HepG2 (cell line): Measurements from ENCODE around the gene CAP2. TPM values are rescaled to one million over a fixed set of nuclear protein-coding genes. Genes with fewer than 3 reads are reported as not detected.

Source experiments
- CREB1 ChIP-seq, 2 experiments: fragments of 450-650 bp in 1 of 2; IDR thresholded peaks; 2 replicates each; pipeline ENCODE4 v1.6.1; 2016 to 2017; ENCODE audit warnings: control low read depth in 1 of 2, mild to moderate bottlenecking in 1 of 2, missing compliant biosample characterization in 1 of 2, missing genetic modification characterization in 1 of 2
- MED13 ChIP-seq: sonication (generic); formaldehyde crosslinking; IDR thresholded peaks from 2 replicates; pipeline ENCODE4 v1.5.0; 2020; ENCODE audit warnings: missing genetic modification reagents
- RXRB ChIP-seq: IDR thresholded peaks from 2 replicates; pipeline ENCODE4 v1.6.1; 2016; ENCODE audit warnings: borderline replicate concordance, missing genetic modification reagents, missing compliant biosample characterization
- SMC3 ChIP-seq: IDR thresholded peaks from 2 replicates; pipeline ENCODE4 v1.6.1; 2011; ENCODE audit warnings: low read length, improper control_type of control experiment
- U2AF2 ChIP-seq: fragments of 200-400 bp; formaldehyde crosslinking; IDR thresholded peaks from 2 replicates; pipeline ENCODE4 v1.6.1; 2017; ENCODE audit warnings: low read depth, mild to moderate bottlenecking, low read length
- ZNF337 ChIP-seq: sonication (generic); formaldehyde crosslinking; IDR thresholded peaks from 2 replicates; pipeline ENCODE4 v1.5.1; 2020; ENCODE audit warnings: missing genetic modification reagents, low read depth, mild to moderate bottlenecking, borderline replicate concordance
- ZNF543 ChIP-seq: sonication (generic); formaldehyde crosslinking; IDR thresholded peaks from 2 replicates; pipeline ENCODE4 v1.4.0; 2020; ENCODE audit warnings: mild to moderate bottlenecking, missing genetic modification reagents
- ZNF556 ChIP-seq: sonication (generic); formaldehyde crosslinking; IDR thresholded peaks from 2 replicates; pipeline ENCODE4 v1.4.0; 2020; ENCODE audit warnings: mild to moderate bottlenecking, missing genetic modification reagents, borderline replicate concordance
- polyA plus RNA-seq, 8 experiments: library from polyadenylated mRNA; depleted of rRNA in 3 of 8; stranded (reverse) in 7 of 8; unstranded in 1 of 8; fragments of >200 nt; fragmentation: Illumina TruSeq in 4 of 8; extraction: Trizol in 4 of 8; gene quantifications; 2 replicates each; pipeline versions ENCODE4 v1.2.1 to v1.2.3, GENCODE V29; 2011 to 2016; ENCODE audit warnings: low read depth in 4 of 8, missing spikeins in 1 of 8, mixed read lengths in 1 of 8; ENCODE audit not compliant: insufficient read depth in 1 of 8
- total RNA-seq, 5 experiments: library from RNA; depleted of rRNA; stranded (reverse); fragments of >200 nt; fragmentation: Illumina TruSeq; extraction: Trizol; gene quantifications; 2 replicates each; pipeline ENCODE4 v1.2.3, GENCODE V29; 2016; ENCODE audit warnings: low read depth in 1 of 5
- TF ChIP-seq, protein P1 (sequence below): sonication (generic); formaldehyde crosslinking; IDR thresholded peaks from 2 replicates; pipeline ENCODE4 v1.4.0; 2020; ENCODE audit warnings: missing genetic modification reagents, borderline replicate concordance
- TF ChIP-seq, protein P2 (sequence below): sonication (generic); formaldehyde crosslinking; IDR thresholded peaks from 2 replicates; pipeline ENCODE4 v1.4.0; 2020; ENCODE audit warnings: missing genetic modification reagents, borderline replicate concordance
- TF ChIP-seq, protein P3 (sequence below): sonication (generic); formaldehyde crosslinking; IDR thresholded peaks from 2 replicates; pipeline ENCODE4 v1.5.0; 2020; ENCODE audit warnings: missing genetic modification reagents
- TF ChIP-seq, protein P4 (sequence below): IDR thresholded peaks from 2 replicates; pipeline ENCODE4 v1.6.1; 2016; ENCODE audit warnings: mild to moderate bottlenecking
- TF ChIP-seq, protein P5 (sequence below): sonication (generic); formaldehyde crosslinking; IDR thresholded peaks from 2 replicates; pipeline ENCODE4 v1.8.1; 2023; ENCODE audit warnings: mild to moderate bottlenecking, missing genetic modification reagents, borderline replicate concordance
- TF ChIP-seq, protein P6 (sequence below), 2 experiments: sonication (generic) in 1 of 2; formaldehyde crosslinking in 1 of 2; IDR thresholded peaks; 2 replicates each; pipeline versions ENCODE4 v1.4.0 to v1.6.1; 2018 to 2020; ENCODE audit warnings: missing genetic modification reagents in 2 of 2, borderline replicate concordance in 1 of 2, low read depth in 1 of 2, mild to moderate bottlenecking in 1 of 2, missing biosample characterization in 1 of 2

Gene CAP2
- total and polyA plus RNA-seq, 2 of the 13 experiments (the other 11 are each of a cell fraction or from before 2014, with no cell fraction given), result 7.9 to 53.1 TPM

DNA sequence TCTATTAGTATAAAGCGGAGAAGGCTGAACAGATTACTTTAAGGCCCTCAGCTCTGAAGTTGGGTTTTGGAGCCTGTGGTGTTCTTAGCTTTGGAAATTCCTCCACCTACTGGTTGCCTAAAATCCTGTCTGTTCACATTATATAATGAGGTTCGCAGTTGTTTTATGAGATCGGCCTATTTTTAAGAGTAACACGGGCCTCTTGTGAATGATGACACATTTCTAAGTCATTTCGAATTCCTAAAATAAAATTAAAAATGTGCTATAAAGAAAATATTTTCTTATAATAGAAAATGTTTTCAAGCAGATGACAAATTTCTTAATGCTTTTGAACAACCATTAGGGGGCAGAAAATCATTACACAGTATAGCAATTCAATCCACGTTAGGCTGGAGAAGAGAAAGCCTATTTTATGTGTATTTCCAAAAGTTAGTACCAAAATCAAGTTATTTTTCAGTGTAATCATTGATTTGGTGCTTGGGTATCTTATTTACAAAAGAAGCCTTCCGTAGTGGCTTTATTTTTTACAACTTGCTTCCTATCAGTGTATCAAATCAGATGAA lies 190.9 kb downstream of the CAP2 start (continued):
- TF ChIP-seq, protein P1, sequence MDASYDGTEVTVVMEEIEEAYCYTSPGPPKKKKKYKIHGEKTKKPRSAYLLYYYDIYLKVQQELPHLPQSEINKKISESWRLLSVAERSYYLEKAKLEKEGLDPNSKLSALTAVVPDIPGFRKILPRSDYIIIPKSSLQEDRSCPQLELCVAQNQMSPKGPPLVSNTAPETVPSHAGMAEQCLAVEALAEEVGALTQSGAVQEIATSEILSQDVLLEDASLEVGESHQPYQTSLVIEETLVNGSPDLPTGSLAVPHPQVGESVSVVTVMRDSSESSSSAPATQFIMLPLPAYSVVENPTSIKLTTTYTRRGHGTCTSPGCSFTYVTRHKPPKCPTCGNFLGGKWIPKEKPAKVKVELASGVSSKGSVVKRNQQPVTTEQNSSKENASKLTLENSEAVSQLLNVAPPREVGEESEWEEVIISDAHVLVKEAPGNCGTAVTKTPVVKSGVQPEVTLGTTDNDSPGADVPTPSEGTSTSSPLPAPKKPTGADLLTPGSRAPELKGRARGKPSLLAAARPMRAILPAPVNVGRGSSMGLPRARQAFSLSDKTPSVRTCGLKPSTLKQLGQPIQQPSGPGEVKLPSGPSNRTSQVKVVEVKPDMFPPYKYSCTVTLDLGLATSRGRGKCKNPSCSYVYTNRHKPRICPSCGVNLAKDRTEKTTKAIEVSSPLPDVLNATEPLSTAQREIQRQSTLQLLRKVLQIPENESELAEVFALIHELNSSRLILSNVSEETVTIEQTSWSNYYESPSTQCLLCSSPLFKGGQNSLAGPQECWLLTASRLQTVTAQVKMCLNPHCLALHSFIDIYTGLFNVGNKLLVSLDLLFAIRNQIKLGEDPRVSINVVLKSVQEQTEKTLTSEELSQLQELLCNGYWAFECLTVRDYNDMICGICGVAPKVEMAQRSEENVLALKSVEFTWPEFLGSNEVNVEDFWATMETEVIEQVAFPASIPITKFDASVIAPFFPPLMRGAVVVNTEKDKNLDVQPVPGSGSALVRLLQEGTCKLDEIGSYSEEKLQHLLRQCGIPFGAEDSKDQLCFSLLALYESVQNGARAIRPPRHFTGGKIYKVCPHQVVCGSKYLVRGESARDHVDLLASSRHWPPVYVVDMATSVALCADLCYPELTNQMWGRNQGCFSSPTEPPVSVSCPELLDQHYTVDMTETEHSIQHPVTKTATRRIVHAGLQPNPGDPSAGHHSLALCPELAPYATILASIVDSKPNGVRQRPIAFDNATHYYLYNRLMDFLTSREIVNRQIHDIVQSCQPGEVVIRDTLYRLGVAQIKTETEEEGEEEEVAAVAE (CRISPR knock-in tag), result no peak
- no peak for TF ChIP-seq ZNF543 (CRISPR knock-in tag)
- TF ChIP-seq, protein P2, sequence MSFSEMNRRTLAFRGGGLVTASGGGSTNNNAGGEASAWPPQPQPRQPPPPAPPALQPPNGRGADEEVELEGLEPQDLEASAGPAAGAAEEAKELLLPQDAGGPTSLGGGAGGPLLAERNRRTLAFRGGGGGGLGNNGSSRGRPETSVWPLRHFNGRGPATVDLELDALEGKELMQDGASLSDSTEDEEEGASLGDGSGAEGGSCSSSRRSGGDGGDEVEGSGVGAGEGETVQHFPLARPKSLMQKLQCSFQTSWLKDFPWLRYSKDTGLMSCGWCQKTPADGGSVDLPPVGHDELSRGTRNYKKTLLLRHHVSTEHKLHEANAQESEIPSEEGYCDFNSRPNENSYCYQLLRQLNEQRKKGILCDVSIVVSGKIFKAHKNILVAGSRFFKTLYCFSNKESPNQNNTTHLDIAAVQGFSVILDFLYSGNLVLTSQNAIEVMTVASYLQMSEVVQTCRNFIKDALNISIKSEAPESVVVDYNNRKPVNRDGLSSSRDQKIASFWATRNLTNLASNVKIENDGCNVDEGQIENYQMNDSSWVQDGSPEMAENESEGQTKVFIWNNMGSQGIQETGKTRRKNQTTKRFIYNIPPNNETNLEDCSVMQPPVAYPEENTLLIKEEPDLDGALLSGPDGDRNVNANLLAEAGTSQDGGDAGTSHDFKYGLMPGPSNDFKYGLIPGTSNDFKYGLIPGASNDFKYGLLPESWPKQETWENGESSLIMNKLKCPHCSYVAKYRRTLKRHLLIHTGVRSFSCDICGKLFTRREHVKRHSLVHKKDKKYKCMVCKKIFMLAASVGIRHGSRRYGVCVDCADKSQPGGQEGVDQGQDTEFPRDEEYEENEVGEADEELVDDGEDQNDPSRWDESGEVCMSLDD (CRISPR knock-in tag), result no peak
- TF ChIP-seq U2AF2, result no peak
- no peak for TF ChIP-seq MED13
- TF ChIP-seq, protein P3, sequence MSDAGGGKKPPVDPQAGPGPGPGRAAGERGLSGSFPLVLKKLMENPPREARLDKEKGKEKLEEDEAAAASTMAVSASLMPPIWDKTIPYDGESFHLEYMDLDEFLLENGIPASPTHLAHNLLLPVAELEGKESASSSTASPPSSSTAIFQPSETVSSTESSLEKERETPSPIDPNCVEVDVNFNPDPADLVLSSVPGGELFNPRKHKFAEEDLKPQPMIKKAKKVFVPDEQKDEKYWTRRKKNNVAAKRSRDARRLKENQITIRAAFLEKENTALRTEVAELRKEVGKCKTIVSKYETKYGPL (CRISPR knock-in tag), result peak; percentile 97
- TF ChIP-seq ZNF556 (CRISPR knock-in tag), result no peak
- TF ChIP-seq SMC3, result peak; percentile 89
- no peak for TF ChIP-seq CREB1 (IDR thresholded peaks at IDR 0.05)
- TF ChIP-seq CREB1 (CRISPR knock-in tag; IDR thresholded peaks at IDR 0.05), result 0 out of 2 replicates have a peak, but pooled peaks have one; percentile 35
- TF ChIP-seq, protein P4, sequence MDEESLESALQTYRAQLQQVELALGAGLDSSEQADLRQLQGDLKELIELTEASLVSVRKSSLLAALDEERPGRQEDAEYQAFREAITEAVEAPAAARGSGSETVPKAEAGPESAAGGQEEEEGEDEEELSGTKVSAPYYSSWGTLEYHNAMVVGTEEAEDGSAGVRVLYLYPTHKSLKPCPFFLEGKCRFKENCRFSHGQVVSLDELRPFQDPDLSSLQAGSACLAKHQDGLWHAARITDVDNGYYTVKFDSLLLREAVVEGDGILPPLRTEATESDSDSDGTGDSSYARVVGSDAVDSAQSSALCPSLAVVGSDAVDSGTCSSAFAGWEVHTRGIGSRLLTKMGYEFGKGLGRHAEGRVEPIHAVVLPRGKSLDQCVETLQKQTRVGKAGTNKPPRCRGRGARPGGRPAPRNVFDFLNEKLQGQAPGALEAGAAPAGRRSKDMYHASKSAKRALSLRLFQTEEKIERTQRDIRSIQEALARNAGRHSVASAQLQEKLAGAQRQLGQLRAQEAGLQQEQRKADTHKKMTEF (CRISPR knock-in tag), result no peak
- peak; percentile 12; the same call in 1 of the 2 replicates for TF ChIP-seq RXRB
- TF ChIP-seq, protein P5, sequence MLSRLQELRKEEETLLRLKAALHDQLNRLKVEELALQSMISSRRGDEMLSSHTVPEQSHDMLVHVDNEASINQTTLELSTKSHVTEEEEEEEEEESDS (CRISPR knock-in tag), result no peak
- TF ChIP-seq ZNF337 (CRISPR knock-in tag), result no peak
- TF ChIP-seq, protein P6, sequence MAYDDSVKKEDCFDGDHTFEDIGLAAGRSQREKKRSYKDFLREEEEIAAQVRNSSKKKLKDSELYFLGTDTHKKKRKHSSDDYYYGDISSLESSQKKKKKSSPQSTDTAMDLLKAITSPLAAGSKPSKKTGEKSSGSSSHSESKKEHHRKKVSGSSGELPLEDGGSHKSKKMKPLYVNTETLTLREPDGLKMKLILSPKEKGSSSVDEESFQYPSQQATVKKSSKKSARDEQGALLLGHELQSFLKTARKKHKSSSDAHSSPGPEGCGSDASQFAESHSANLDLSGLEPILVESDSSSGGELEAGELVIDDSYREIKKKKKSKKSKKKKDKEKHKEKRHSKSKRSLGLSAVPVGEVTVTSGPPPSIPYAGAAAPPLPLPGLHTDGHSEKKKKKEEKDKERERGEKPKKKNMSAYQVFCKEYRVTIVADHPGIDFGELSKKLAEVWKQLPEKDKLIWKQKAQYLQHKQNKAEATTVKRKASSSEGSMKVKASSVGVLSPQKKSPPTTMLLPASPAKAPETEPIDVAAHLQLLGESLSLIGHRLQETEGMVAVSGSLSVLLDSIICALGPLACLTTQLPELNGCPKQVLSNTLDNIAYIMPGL (CRISPR knock-in tag; IDR thresholded peaks at IDR 0.05; ENCODE audit: borderline replicate concordance in 1 of 2, low read depth in 1 of 2), result peak; percentile 54 to 70; a peak in 2 of 4 replicates
